Stimulated activated CD8-positive, alpha-beta memory T cell treated with anti-CD3 and anti-CD28 coated beads, Interleukin-12 subunit alpha, Interleukin-12 subunit beta, amount 100 ng/mL, for 1 hour (primary cell): ENCODE results near the gene PCNX3.

Experiments
- DNase-seq: peaks from one replicate; pipeline ENCODE4 v3.0.0-alpha.2; 2020; ENCODE audit warnings: low read depth

Gene PCNX3

DNA sequence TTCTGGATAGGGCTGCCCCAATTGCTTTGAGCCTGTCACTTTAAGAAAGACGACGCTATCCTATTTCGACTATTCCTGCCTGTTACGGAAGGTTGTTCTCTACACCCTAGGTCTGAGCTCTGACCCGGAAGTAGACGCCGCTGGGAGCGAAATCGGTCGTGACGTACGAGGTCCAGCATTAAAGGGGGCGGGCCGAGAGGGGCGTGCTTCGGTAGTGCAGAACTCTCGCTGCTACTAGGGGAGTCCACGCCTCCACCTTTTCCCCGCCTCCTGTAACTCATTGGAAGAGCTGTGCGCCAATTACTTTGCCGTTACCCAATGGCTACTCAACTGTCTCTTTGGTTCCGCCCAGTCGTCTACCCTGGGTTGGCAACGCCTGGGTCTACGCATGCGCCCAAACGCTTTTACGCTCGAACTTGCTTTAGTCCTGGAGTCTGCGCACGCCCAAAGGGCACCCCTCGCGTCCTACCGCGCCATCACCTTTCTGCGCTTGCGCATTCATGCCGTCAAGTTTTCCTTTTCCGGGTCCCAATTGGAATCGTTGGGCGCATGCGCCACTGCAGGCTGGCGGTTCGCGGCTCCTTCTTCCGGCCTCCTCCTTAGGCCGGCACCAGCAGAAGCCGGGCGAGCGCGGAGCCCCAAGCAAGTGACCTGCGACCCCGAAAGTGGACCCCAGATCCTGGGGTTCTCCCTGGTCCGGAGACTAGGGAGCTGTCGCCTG is at the start of gene PCNX3:
Gene PCNX3, plus strand, starts transcription at position 548 of the 721 bp plus-strand sequence. CDS start 536 bp downstream, outside the sequence.
- DNase-seq = peak; percentile 100

DNA sequence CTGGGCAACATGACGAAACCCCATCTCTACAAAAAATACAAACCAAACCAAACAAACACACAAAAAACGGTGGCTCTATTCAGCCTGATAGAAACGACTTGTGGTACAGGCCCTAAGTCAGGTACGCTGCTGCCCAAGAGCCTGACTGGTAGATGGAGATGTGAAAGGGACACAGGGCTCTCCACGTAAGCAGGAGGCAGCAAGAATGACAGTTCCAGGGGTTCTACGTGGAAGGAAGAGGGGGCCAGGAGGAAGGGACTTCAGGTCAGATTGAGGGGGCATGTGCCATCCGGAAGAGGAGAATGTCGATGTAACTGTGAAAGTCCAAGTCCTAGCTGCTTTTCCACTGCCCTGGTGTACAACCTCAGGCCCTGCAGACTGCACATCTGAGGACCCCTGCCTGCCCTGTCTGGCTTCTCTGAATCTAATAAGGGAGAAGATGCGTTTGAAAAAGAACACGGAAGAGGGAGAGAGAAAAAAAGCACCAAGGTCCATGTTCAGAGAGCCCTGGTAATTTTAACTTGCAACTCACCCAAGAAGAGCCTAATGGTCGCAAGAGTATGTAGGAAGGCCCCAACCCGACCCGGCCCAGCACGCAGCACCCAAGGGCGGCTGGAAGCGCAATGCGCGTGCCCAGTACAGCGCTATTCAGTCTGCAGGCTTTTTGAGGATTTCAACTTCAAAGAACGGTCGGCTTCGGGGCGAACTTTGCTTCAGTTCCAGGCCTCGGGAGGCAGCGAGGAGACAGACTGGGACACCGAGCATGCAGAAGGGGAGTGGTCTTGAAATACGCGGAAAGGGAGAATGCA is 46.2 kb upstream of the PCNX3 start:
- DNase-seq = no peak

DNA sequence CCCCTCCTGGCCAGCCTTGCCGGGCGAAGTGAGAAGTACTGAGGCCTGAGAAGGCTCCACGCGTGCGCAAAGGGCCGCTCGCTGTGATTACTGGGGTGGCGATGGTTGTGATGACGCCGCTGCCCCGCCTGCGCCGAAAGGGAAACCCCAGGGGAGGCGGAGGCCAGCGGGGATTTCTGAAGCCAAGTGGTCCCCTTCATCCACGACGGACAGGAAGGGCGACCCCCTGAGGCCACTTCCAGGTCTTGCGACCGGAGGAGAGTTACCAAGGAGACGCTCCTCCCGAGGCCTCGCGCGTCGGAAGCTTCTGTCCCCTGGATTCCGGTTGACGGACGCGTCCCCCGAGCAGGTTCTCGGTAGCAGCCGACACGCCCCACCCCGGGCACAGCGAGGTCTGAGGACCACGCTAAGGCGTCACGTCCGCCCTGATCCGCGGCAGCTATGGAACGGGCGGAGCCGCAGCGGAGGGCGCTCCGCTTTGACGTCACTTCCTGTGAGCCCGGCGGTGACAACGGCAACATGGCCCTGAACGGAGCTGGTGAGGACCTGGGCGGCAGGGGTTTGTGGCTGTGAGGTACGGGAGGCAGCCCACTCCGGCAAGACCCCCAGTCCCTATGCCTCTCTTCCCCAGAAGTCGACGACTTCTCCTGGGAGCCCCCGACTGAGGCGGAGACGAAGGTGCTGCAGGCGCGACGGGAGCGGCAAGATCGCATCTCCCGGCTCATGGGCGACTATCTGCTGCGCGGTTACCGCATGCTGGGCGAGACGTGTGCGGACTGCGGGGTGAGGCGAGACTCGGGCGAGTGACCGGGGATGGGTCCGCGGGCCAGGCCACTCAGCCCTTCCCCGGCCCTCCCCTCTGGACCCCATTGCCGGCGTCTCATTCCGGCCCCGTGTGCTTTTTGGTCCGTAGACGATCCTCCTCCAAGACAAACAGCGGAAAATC is 45.3 kb upstream of the PCNX3 start, which contains the start of gene ZNRD2:
Gene ZNRD2, plus strand, starts transcription at position 505 of the 946 bp plus-strand sequence. Its CDS starts 15 bp downstream, at position 520.
- peak; percentile 96 for DNase-seq

DNA sequence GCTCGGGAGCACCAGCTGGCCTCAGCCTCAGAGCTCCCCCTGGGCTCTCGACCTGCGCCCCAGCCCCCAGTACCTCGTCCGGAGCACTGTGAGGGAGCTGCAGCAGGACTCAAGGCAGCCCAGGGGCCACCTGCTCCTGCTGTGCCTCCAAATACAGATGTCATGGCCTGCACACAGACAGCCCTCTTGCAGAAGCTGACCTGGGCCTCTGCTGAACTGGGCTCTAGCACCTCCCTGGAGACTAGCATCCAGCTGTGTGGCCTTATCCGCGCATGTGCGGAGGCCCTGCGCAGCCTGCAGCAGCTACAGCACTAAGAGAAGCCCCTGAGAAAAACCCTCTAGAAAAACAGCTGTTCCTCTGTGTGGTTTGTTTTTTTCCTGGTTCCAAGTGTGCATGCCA is 44.2 kb upstream of the PCNX3 start:
- DNase-seq = no peak

DNA sequence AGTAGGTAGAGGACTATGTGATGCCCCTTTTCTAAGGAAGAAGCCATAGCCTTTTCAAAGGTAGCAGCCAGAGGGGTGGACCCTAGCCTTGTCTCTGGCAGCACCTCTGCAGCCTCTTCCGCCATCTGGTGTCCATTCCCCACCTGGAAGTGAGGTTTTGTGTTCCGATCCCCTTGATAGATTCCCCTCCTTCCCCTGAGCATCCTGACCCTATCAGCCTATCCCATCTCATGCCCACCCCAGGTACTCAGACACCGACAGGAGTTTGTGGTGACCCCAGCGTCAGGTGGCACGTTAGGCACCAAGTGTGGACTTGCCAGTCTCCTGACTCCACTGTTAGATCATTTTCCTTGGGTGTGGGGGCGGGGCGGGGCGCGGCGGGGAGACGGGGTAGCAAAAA is 43.6 kb upstream of the PCNX3 start:
- no peak for DNase-seq

DNA sequence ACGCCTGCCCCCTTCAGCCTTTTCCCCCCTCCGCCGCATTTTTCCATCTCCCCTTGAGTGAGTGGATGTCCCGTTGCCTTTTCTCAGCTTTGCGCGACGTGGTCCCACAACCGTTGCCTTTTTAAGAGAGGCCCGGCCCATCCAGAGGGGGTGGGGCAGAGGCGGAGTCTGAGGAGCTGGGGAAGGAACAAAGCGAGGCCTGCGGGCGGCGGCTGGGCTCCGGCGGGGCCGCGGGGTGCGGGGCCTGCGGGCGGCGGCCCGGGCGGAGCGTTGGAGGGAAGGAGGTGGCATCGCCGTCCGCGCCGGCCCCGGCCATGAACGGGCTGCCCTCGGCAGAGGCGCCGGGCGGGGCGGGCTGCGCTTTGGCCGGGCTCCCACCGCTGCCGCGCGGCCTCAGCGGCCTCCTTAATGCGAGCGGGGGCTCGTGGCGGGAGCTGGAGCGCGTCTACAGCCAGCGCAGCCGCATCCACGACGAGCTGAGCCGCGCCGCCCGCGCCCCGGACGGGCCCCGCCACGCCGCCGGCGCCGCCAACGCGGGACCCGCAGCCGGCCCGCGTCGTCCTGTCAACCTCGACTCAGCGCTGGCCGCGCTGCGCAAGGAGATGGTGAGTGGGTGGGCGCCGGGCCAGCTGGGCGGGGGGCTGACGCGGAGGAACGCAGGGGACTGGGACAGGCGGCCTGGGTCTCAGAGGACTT is 43.1 kb upstream of the PCNX3 start, which contains the start of gene FAM89B:
Gene FAM89B, plus strand, starts transcription at position 183 of the 696 bp plus-strand sequence. Its CDS starts 132 bp downstream, at position 315.
- DNase-seq = peak; percentile 81

DNA sequence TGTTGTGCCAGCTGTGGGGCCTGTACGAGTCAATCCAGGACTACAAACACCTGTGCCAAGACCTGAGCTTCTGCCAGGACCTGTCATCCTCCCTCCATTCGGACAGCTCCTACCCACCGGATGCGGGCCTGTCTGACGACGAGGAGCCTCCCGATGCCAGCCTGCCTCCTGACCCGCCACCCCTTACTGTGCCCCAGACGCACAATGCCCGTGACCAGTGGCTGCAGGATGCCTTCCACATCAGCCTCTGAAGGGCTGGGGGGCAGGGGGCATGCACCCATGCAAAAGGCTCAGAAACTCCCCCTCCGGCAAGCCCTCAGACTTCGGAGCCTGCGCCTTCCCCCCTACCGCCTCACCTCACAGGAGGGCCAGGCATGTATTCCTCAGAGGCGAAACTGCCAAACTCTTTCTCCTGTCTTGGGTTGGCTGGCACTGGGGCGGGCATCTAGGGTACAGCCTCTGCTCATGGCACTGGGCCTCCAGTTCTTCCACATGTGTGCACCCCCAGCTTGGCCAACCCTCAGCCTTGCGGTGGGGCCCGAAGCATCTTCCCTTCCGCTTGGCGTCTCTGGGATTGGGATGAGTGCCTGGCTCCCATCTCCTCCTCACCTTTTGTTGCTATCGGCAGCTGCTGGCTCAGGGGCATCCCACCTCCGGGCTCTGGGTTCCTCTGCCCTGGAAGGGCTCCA is 42.0 kb upstream of the PCNX3 start:
- no peak for DNase-seq

DNA sequence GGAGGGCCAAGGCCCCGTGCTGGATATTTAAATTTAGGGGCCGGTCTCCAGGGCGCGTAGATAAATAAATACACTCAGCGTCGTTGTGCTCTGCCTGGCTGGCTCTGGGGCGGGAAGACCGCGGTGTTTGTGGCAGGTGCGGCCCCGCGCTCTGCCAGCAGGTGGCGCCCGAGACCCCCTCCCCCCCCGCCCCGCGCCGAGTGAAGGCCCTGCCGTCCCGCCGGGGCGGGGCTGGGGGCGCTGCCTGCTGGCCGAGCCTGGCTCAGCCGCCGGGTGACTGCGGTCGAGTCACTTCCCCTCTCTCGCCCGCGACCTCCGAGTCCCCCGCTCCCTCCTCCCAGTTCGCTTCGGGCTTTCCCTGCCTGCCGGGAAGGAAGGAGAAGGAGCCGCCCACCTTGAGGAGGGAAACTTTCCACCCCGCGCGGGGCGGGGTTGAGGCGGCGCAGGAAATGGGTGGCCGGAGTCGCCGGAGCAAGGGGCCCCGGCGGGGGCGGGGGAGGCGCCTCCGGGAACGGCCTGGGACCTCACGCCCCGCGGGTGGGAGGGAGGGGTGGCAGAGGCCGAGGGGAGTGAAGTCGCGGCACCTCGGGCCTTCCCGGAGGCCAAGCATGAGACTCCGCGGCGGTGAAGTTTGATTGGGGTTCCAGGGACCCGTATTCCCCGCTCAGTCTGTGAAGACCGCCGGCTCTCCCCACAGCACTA is 41.3 kb upstream of the PCNX3 start:
- DNase-seq = peak; percentile 74

DNA sequence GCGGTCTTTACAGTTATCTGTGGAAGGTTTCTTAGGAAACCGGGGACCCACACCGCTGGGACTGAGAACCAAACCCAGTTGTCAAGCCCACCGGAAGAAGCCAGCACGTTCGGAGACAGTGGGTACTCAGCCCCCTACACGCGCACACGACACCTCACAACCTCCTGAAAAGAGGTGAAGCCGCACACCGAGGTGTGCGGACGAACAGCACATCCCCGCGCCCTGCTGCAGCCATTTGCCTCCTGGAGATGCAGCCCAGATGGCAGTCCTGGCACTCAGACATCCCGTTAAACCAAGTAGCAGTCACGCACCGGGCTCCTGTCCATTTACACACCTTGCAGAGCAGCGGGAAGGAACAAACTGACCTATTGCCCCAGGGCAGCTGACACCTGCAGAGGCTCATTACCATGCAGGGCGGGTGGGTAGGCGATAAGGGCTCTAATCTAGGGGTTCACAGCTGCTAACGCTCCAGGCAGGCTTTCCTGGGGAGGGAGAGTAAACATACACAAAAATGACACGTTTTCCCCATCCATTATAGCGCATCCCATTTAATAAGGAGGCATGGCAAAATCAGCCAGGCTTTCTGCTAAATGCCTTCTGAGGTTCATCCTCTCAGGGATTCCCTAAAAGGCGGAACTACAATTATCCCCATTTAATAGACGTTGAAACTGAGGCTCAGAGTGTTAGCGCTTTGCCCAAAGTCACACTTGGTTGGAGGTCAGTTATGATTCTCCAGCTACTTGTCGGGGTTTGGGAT is 40.6 kb upstream of the PCNX3 start:
- DNase-seq = no peak

DNA sequence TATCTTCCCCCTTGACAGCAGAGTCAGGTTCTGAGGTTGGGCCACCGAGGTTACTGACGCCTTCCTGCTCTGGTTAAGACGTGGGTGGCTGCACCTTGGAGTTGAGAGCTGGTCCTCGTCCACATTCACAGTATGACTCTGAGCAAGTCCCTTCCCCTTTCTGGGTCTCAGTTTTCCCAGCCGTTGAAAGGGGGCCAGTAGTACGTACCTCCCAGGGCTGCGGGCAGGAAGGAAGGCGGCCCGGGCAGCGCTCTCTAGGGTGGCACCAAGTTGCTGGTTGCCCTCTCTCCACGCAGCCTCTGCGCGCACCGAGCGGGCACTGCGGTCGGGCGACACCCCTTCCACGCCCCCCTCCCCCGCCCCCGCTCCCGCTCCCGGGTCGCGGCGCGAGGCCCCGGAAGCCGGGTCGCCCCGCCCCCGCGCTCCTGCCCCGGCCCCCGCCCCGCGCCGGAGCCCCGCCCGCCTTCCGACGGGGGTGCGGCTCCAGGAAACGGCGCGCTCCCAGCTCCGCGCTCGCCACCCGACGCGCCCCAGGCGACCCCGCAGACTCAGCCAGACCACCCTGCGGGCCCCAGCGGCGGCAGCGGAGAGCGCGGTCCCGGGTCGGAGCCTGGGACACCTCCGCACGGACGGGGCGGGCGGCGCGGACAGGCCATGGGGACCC is 39.9 kb upstream of the PCNX3 start, which contains the start of gene EHBP1L1:
Gene EHBP1L1, plus strand, starts transcription at position 486 of the 664 bp plus-strand sequence. CDS start 250 bp downstream, outside the sequence.
- no peak for DNase-seq

DNA sequence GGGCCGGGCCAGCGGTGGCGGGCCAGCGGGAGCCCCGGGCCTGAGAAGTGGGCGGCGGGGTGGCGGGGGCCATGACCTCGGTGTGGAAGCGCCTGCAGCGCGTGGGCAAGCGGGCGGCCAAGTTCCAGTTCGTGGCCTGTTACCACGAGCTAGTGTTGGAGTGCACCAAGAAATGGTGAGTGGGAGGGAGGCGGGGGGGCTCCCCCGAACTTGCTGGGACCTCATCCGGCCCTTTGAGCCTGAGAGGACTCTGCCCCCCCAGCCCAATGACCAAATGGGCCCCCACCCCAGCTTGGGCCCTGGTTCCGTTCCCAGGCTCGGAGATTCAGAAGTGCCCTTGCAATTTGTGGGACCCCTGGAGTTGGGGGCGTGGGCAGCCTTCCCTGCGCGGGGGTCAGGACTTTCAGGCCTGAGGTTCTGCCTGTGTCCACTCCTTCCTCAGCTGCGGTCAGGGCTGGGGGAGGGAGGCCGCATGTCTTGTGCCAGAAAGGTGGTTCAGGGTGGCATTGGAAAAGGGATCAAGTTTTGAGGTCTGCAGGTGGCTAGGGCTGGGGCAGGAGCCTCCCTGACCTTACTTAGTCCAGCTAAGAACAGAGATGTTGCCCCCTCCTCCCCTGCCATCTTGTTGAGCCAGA is 39.2 kb upstream of the PCNX3 start:
- no peak for DNase-seq

DNA sequence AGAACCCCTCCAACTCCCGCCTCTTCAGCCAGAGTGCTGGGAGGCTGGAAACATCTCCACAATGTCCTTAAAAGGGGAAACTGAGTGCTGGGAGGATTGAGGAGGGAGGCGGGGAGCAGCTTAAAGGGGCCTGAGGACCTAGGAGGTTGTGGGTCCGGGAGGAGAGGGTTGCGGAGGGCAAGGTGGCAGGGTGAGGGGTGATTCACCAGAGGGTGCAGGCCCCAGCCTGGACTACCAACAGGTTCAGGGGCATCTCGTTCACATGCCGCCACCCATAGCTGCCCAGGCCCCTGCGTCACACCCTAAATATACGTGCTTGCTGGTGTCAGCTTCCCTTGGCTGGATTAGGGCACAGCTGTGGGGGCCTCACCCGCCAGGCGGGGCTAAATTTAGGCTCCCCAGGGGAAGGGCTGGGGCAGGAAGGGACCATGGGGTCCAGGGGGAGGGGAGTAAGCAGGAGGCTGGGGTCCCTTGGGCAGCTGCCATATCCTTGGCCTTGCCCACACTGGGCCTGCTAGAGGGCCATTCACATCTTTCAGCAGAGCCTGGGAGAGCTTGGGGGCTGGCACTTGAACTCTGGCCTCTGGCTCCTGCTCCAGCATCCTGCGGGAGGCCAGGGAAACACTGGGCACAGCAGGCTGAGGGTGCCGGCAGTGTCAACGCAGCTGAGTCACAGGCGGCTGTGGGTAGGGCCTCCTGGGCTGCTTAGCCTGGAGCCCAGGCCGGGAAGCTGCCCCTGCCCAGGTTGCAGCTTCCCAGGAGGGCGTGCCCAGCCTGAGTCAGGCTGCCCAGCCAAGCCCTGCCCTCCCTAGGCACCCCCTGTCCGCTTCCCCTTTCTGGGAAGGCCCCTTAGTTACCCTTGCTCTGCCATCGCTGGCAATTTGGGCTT is 38.5 kb upstream of the PCNX3 start:
- no peak for DNase-seq

DNA sequence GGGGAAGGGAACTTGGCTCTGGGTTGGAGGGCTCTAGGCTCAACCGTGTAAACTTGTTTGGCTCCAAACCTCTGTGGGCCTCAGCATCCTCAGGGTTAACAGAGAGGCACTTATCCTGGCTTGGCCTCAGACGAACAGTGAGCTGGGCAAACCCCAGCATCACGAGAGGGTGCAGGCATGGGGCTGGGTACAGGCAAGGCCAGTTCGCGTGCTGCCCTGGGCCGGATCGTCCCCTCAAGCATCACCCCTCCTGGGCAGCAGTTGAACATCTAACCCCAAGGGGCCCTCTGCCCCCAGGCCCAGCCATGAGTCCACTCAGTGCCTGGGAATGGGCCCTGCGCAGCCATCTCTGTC is 37.8 kb upstream of the PCNX3 start:
- no peak for DNase-seq

DNA sequence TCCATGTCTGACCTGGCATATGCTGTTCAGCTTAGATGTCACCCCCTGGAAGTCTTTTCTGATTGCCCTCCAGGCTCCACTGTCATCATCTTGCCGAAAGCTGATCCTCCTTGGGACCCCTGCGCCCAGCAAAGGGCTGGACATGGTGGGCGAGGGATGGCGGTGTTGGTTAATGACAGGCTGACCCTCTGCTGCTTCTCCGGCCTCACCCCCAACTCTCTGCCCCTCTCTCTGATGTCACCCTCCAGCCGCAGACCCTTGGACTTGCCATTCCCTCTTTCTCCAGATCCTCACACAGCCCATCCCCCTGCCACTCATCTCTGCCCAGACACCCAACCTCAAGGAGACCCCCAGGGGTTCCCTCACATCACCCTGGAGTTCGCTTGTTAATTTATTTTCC is 37.4 kb upstream of the PCNX3 start:
- DNase-seq = no peak

DNA sequence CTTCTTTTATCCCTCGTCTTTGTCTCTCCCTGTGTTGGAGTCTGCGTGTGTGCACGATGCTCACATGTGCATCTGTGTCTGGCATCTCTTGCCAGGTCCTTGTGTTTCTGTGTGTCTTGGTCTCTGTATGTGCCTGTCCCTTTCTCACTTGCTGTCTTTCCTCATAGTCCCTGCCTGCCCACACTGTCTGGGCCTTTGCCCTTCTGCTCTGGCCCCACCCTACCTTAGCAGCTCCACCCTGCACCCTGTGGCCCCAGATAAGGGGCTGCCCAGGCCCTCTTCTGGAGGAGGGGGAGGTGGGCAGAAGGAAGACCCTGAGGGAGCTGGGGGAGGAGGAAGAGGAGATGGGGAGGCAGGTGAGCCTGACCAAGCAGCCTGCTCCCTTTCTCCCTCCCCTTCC is 36.9 kb upstream of the PCNX3 start:
- DNase-seq = no peak

DNA sequence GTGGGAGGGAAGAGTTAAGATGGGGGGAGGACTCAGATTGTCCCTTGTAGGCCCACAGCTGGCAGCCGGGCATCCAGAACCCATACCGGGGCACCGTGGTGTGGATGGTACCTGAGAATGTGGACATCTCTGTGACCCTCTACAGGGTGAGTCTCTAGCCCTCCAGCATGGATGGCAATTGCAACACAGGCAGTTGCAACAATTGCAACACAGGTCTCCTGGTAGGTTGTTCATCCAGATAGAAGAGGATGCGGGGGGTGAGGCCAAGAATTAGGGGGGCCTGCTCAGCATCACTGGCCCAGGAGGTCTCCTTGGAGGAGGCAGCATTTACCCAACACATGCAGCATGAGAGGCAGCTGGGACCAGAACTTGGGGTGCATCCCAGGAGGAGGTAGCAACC is 36.3 kb upstream of the PCNX3 start:
- DNase-seq = no peak

DNA sequence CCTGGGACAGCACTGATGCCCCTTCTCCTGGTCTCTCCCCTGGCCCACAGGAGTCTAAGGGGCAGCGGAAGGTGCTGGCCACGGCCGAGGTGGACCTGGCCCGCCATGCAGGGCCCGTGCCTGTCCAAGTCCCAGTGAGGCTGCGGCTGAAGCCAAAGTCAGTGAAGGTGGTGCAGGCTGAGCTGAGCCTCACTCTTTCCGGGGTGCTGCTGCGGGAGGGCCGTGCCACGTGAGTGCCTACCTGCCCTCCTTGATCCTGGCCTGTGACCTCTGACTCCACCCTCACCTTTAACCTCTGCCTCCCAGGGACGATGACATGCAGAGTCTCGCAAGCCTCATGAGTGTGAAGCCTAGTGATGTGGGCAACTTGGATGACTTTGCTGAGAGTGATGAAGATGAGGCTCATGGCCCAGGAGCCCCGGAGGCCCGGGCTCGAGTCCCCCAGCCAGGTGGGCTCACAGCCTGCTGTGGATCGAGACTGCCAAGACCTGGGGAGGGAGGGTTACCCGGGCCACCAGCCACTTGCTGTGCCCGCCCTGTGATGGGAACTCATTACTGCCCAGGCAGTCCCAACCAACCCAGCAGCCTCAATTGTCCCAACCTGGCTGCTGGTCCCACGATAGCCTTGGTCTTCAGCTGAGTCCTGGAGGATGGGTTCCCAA is 35.4 kb upstream of the PCNX3 start:
- DNase-seq = no peak
